SH-SY5Y (cell line): ENCODE data around the gene C10orf90.

Source experiments
- GATA2 ChIP-seq: IDR thresholded peaks from 2 replicates; pipeline ENCODE4 v1.6.1; 2011; ENCODE audit warnings: mild to moderate bottlenecking, low read depth, low read length
- GATA3 ChIP-seq: IDR thresholded peaks from 2 replicates; pipeline ENCODE4 v1.6.1; 2011; ENCODE audit warnings: low read depth, mild to moderate bottlenecking, low read length, moderate library complexity

DNA sequence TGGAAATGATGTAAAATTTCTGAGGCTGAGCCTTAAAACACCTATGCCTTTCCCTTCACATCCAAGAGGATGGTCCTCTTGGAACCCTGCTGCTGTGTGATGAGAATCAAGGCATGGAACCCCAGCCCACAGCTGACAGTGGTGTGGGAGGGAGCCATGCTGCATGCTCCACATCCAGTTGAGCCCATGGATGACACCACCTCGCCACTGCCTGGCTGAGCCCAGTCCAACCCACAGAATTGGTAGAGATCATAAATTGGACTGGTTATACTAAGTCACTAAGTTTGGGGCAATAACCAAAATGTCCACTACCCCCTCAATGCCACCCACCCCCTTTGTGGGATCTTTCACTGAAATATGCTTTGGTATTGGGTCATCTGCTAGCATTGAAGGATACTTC is 45.9 kb upstream of the C10orf90 start:
- TF ChIP-seq GATA2, result no peak
- TF ChIP-seq GATA3, result no peak
